MM.1S (cell line): Measurements from ENCODE around the gene ZNRF1.

Experiments used
- EZH2 ChIP-seq: fragments of 300-600 bp; sonication (generic); optimal IDR thresholded peaks from 2 replicates; pipeline ENCODE3; 2017; ENCODE audit warnings: low read depth, mild to moderate bottlenecking, antibody characterized with exemption, low read length, mixed read lengths
- EZH2phosphoT487 ChIP-seq: fragments of 300-600 bp; sonication (generic); IDR thresholded peaks from 2 replicates; pipeline ENCODE4 v1.6.1; 2018; ENCODE audit warnings: antibody characterized with exemption, low read length
- TF ChIP-seq, protein P1 (sequence below): fragments of 300-600 bp; sonication (generic); IDR thresholded peaks from 2 replicates; pipeline ENCODE4 v1.5.1; 2016; ENCODE audit warnings: antibody characterized with exemption, low read length, mixed read lengths

DNA sequence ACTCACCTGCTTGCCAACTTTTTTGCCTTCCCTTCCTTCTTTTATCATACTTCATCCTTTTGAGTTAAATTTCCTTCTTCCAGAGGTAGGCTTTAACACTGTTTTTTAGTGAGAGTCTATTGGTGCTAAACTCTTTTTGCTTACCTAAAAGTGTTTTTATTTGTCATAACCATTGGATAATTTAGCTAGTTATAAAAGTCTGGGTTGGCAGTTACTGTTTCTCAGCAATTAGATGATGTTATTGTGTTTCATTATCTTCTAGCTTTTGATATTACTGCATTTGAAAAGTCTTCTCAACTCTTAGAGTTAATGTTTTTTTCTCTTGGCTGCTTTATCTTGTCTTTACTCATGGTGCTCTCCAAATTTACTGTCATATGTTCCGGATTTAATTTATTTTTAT lies 22.6 kb downstream of the ZNRF1 start:
- TF ChIP-seq, protein P1, sequence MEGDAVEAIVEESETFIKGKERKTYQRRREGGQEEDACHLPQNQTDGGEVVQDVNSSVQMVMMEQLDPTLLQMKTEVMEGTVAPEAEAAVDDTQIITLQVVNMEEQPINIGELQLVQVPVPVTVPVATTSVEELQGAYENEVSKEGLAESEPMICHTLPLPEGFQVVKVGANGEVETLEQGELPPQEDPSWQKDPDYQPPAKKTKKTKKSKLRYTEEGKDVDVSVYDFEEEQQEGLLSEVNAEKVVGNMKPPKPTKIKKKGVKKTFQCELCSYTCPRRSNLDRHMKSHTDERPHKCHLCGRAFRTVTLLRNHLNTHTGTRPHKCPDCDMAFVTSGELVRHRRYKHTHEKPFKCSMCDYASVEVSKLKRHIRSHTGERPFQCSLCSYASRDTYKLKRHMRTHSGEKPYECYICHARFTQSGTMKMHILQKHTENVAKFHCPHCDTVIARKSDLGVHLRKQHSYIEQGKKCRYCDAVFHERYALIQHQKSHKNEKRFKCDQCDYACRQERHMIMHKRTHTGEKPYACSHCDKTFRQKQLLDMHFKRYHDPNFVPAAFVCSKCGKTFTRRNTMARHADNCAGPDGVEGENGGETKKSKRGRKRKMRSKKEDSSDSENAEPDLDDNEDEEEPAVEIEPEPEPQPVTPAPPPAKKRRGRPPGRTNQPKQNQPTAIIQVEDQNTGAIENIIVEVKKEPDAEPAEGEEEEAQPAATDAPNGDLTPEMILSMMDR, result no peak
- TF ChIP-seq EZH2phosphoT487 (no peak), EZH2 (no peak)
